PC-3 (cell line): Measurements from ENCODE around the gene PALM2AKAP2. TPM values are rescaled to one million over a fixed set of nuclear protein-coding genes. Genes with fewer than 3 reads are reported as not detected.

ENCODE experiments used
- ATAC-seq: fragments of 200-7000 bp; cut with Tn5 transposase; 2 replicates; pipeline ENCODE4 v1.9.1; 2020; ENCODE audit warnings: mild to moderate bottlenecking, moderate library complexity
- BruUV-seq: library from RNA; stranded (reverse); fragments of 400-500 nt; replicated peaks from 2 replicates; lab custom pipeline; 2021; lab: Mats Ljungman, UMichigan
- CTCF ChIA-PET: fragments of 300-600 bp; sonication (Branson Sonifier 250); formaldehyde crosslinking; loops from one replicate; lab custom pipeline; 2022; ENCODE audit warnings: antibody characterized with exemption; lab: Charles Lee
- POLR2A ChIA-PET: fragments of 300-600 bp; sonication (Branson Sonifier 250); formaldehyde crosslinking; loops from one replicate; lab custom pipeline; 2022; ENCODE audit warnings: antibody characterized with exemption; ENCODE audit not compliant: unreplicated experiment; lab: Charles Lee
- DNase-seq: peaks from one replicate; pipeline ENCODE4 v3.0.0-alpha.2; 2015
- H2AFZ ChIP-seq: fragments of 300-600 bp; sonication (generic); 2 replicates; pipeline ENCODE4 v1.6.0; 2016; ENCODE audit warnings: antibody characterized with exemption, low read length
- H3F3A ChIP-seq: fragments of 300-600 bp; sonication (generic); one replicate; pipeline ENCODE4 v1.6.0; 2017; ENCODE audit warnings: antibody characterized with exemption, low read length, control low read depth, mild to moderate bottlenecking; ENCODE audit not compliant: unreplicated experiment
- H3K27ac ChIP-seq: fragments of 300-600 bp; sonication (generic); 2 replicates; pipeline ENCODE4 v1.5.1; 2016; ENCODE audit warnings: mild to moderate bottlenecking, low read length
- H3K27me3 ChIP-seq: fragments of 300-600 bp; sonication (generic); 2 replicates; pipeline ENCODE4 v1.6.1; 2016; ENCODE audit warnings: low read length, mixed read lengths
- H3K36me3 ChIP-seq: fragments of 300-600 bp; sonication (generic); 2 replicates; pipeline ENCODE4 v1.6.1; 2016; ENCODE audit warnings: low read depth, mixed run types, low read length, mixed read lengths
- H3K4me1 ChIP-seq: fragments of 300-600 bp; sonication (generic); 2 replicates; pipeline ENCODE4 v1.5.1; 2016; ENCODE audit warnings: low read length; ENCODE audit not compliant: insufficient read depth
- H3K4me2 ChIP-seq: fragments of 300-600 bp; sonication (generic); 2 replicates; pipeline ENCODE4 v1.6.0; 2016; ENCODE audit warnings: low read length
- H3K4me3 ChIP-seq: fragments of 300-600 bp; sonication (generic); 2 replicates; pipeline ENCODE4 v1.5.1; 2016; ENCODE audit warnings: mild to moderate bottlenecking, low read length, mixed read lengths
- H3K79me2 ChIP-seq: fragments of 300-600 bp; sonication (generic); 2 replicates; pipeline ENCODE4 v1.6.1; 2017; ENCODE audit warnings: low read length, mixed read lengths
- H3K9ac ChIP-seq: fragments of 300-600 bp; sonication (generic); 2 replicates; pipeline ENCODE4 v1.6.0; 2016; ENCODE audit warnings: mild to moderate bottlenecking, low read length
- H3K9me2 ChIP-seq: fragments of 300-600 bp; sonication (generic); replicated peaks from 2 replicates; pipeline ENCODE4 v1.6.1; 2016; ENCODE audit warnings: mixed run types, low read length, mixed read lengths
- H3K9me3 ChIP-seq: fragments of 300-600 bp; sonication (generic); 2 replicates; pipeline ENCODE4 v1.6.1; 2016; ENCODE audit warnings: low read length, mixed read lengths
- H4K20me1 ChIP-seq: fragments of 300-600 bp; sonication (generic); 2 replicates; pipeline ENCODE4 v1.6.1; 2016; ENCODE audit warnings: low read length, mixed read lengths
- EZH2 ChIP-seq: fragments of 300-600 bp; sonication (generic); IDR thresholded peaks from one replicate; pipeline ENCODE4 v1.6.1; 2017; ENCODE audit warnings: antibody characterized with exemption, mild to moderate bottlenecking, low read length; ENCODE audit not compliant: unreplicated experiment
- EZH2phosphoT487 ChIP-seq: fragments of 300-600 bp; sonication (generic); IDR thresholded peaks from 2 replicates; pipeline ENCODE4 v1.6.1; 2018; ENCODE audit warnings: mild to moderate bottlenecking, antibody characterized with exemption, low read length, borderline replicate concordance
- intact Hi-C: fragments of 100-400 bp; cut with micrococcal nuclease; formaldehyde crosslinking; loops from 2 replicates; pipeline ENCODE4 v1.9.0; 2023
- total RNA-seq: library from RNA; depleted of rRNA; stranded (reverse); fragments of >200 nt; gene quantifications from 2 replicates; pipeline ENCODE4 v1.2.3, GENCODE V29; 2014
- TF ChIP-seq, protein P1 (sequence below): fragments of 300-600 bp; sonication (generic); conservative IDR thresholded peaks from 2 replicates; pipeline ENCODE4 v1.5.1; 2017; ENCODE audit warnings: antibody characterized with exemption, low read depth, mild to moderate bottlenecking, low read length

PALM2AKAP2 gene
- total RNA-seq, 1 experiment from 2014 or later = 0.22 TPM

DNA sequence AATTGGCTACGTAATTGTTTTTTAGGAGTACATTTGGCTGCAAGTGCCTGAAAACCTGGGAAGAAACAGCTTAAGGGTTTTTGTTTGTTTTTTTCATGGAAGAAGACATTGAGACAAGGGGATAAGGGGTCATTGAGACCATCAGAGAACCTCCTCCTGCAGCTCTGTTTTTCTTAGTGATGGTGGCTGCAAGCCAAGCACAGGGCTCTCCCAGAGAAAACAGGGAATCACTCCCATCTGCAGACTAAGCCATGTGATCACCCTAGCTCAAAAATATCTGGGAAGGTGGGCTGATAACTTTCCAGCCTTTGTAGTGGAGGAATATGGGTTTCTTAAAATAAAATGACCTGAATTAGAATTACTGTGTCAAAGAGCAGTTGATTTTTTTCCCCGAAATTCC lies 25.1 kb downstream of the PALM2AKAP2 start:
- Histone ChIP-seq H3F3A (no peaks in the 10 kb centered on the region), H3K4me3 (no peak overlapping the region), H3K27ac (no peak overlapping the region), H3K9ac (no peak overlapping the region), H4K20me1 (no peaks in the 10 kb centered on the region), H3K27me3 (no peaks in the 10 kb centered on the region), H3K4me2 (no peak overlapping the region), H3K9me3 (no peaks in the 10 kb centered on the region), H3K36me3 (no peaks in the 10 kb centered on the region), H3K4me1 (no peaks in the 10 kb centered on the region), H3K79me2 (no peaks in the 10 kb centered on the region), H2AFZ (no peak overlapping the region), H3K9me2 (no peaks in the 10 kb centered on the region)
- TF ChIP-seq, protein P1, sequence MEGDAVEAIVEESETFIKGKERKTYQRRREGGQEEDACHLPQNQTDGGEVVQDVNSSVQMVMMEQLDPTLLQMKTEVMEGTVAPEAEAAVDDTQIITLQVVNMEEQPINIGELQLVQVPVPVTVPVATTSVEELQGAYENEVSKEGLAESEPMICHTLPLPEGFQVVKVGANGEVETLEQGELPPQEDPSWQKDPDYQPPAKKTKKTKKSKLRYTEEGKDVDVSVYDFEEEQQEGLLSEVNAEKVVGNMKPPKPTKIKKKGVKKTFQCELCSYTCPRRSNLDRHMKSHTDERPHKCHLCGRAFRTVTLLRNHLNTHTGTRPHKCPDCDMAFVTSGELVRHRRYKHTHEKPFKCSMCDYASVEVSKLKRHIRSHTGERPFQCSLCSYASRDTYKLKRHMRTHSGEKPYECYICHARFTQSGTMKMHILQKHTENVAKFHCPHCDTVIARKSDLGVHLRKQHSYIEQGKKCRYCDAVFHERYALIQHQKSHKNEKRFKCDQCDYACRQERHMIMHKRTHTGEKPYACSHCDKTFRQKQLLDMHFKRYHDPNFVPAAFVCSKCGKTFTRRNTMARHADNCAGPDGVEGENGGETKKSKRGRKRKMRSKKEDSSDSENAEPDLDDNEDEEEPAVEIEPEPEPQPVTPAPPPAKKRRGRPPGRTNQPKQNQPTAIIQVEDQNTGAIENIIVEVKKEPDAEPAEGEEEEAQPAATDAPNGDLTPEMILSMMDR = no peak
- TF ChIP-seq EZH2 = no peak
- TF ChIP-seq EZH2phosphoT487 = no peak
- no peak for DNase-seq
- ATAC-seq = no peak
- POLR2A ChIA-PET = no interaction called here
- CTCF ChIA-PET = no interaction called here
- no TSS peak for BruUV-seq
- intact Hi-C loops = no loop called here

- Histone ChIP-seq H3K27ac (no peak overlapping the region), H3K9me2 (no peaks in the 10 kb centered on the region), H3K4me2 (no peak overlapping the region), H3K9me3 (no peaks in the 10 kb centered on the region), H3K4me3 (no peak overlapping the region), H3K27me3 (no peaks in the 10 kb centered on the region), H3F3A (no peaks in the 10 kb centered on the region), H4K20me1 (no peaks in the 10 kb centered on the region), H3K36me3 (no peaks in the 10 kb centered on the region), H2AFZ (no peak overlapping the region), H3K4me1 (no peaks in the 10 kb centered on the region), H3K9ac (no peak overlapping the region), H3K79me2 (no peaks in the 10 kb centered on the region)
- POLR2A ChIA-PET = no interaction called here
- TF ChIP-seq EZH2 (no peak), EZH2phosphoT487 (no peak)
- TF ChIP-seq, protein P1 = no peak
- no peak for ATAC-seq
- no TSS peak for BruUV-seq
- no peak for DNase-seq
- CTCF ChIA-PET = no interaction called here
- intact Hi-C loops = no loop called here
These were observed 26.6 kb downstream of the PALM2AKAP2 start for GRCh38 chr9:109806506-109807115.

- CTCF ChIA-PET = no interaction called here
These were observed 31.9 kb downstream of the PALM2AKAP2 start for GRCh38 chr9:109811876-109812275.

More at GRCh38 chr9:109811876-109812275, 31.9 kb downstream of the PALM2AKAP2 start:
- Histone ChIP-seq H3K9me3 (no peaks in the 10 kb centered on the region), H3K27ac (no peak overlapping the region), H3K9ac (no peak overlapping the region), H3K36me3 (no peaks in the 10 kb centered on the region), H4K20me1 (no peaks in the 10 kb centered on the region), H2AFZ (no peak overlapping the region), H3K4me3 (no peak overlapping the region), H3K79me2 (no peaks in the 10 kb centered on the region), H3K27me3 (no peaks in the 10 kb centered on the region), H3K4me1 (peaks cover 19% of the 10 kb centered on the region), H3K9me2 (no peaks in the 10 kb centered on the region), H3F3A (no peaks in the 10 kb centered on the region), H3K4me2 (no peak overlapping the region)
- BruUV-seq = no TSS peak
- ATAC-seq = no peak
- POLR2A ChIA-PET = no interaction called here
- intact Hi-C loops = no loop called here
- DNase-seq = no peak
- TF ChIP-seq, protein P1 = no peak
- TF ChIP-seq EZH2phosphoT487 = no peak
- no peak for TF ChIP-seq EZH2
